MCF 10A (cell line): Measurements from ENCODE around the gene NDUFV1. TPM values are rescaled to one million over a fixed set of nuclear protein-coding genes. Genes with fewer than 3 reads are reported as not detected.

Experiments
- BruUV-seq: library from RNA; stranded (reverse); fragments of 400-500 nt; replicated peaks from 2 replicates; lab custom pipeline; 2021; lab: Mats Ljungman, UMichigan
- CTCF ChIA-PET: fragments of 300-600 bp; sonication (Branson Sonifier 250); formaldehyde crosslinking; extraction: SDS; loops from one replicate; lab custom pipeline; 2021; ENCODE audit warnings: antibody characterized with exemption, inconsistent platforms; lab: Yijun Ruan, JAX
- POLR2A ChIA-PET: fragments of 300-600, 350-650 bp; sonication (Branson Sonifier 250); formaldehyde crosslinking; extraction: SDS; loops from one replicate; lab custom pipeline; 2020; ENCODE audit warnings: antibody characterized with exemption, inconsistent platforms; lab: Yijun Ruan, JAX
- DNase-seq: peaks from one replicate; pipeline ENCODE4 v3.0.0-alpha.2; 2018; ENCODE audit not compliant: unreplicated experiment
- H3K27ac Mint-ChIP-seq: one replicate; pipeline ENCODE4 v1.8.0; 2022; ENCODE audit warnings: mild to moderate bottlenecking, low read depth, mixed read lengths; ENCODE audit not compliant: unreplicated experiment
- H3K27me3 Mint-ChIP-seq: one replicate; pipeline ENCODE4 v1.8.0; 2022; ENCODE audit warnings: mixed read lengths; ENCODE audit not compliant: insufficient read depth, unreplicated experiment
- H3K36me3 Mint-ChIP-seq: one replicate; pipeline ENCODE4 v1.8.0; 2022; ENCODE audit warnings: mild to moderate bottlenecking, moderate library complexity, mixed read lengths; ENCODE audit not compliant: insufficient read depth, unreplicated experiment
- H3K4me1 Mint-ChIP-seq: one replicate; pipeline ENCODE4 v1.8.0; 2022; ENCODE audit warnings: mixed read lengths; ENCODE audit not compliant: insufficient read depth, unreplicated experiment
- H3K4me3 Mint-ChIP-seq: one replicate; pipeline ENCODE4 v1.8.0; 2022; ENCODE audit warnings: mild to moderate bottlenecking, moderate library complexity, mixed read lengths; ENCODE audit not compliant: unreplicated experiment
- H3K9me3 Mint-ChIP-seq: one replicate; pipeline ENCODE4 v1.8.0; 2022; ENCODE audit warnings: mixed read lengths; ENCODE audit not compliant: unreplicated experiment
- CTCF ChIP-seq: fragments of 200-600 bp; IDR thresholded peaks from one replicate; pipeline ENCODE4 v1.8.0; 2022; ENCODE audit warnings: antibody characterized with exemption, mild to moderate bottlenecking; ENCODE audit not compliant: unreplicated experiment
- intact Hi-C: fragments of 100-400 bp; cut with micrococcal nuclease; formaldehyde crosslinking; loops from 2 replicates; pipeline ENCODE4 v1.14.1; 2022
- total RNA-seq: library from RNA; stranded (reverse); gene quantifications from 2 replicates; pipeline ENCODE4 v1.2.3, GENCODE V29; 2022

Gene NDUFV1
- total RNA-seq, 1 experiment from 2014 or later, result 223 TPM

DNA sequence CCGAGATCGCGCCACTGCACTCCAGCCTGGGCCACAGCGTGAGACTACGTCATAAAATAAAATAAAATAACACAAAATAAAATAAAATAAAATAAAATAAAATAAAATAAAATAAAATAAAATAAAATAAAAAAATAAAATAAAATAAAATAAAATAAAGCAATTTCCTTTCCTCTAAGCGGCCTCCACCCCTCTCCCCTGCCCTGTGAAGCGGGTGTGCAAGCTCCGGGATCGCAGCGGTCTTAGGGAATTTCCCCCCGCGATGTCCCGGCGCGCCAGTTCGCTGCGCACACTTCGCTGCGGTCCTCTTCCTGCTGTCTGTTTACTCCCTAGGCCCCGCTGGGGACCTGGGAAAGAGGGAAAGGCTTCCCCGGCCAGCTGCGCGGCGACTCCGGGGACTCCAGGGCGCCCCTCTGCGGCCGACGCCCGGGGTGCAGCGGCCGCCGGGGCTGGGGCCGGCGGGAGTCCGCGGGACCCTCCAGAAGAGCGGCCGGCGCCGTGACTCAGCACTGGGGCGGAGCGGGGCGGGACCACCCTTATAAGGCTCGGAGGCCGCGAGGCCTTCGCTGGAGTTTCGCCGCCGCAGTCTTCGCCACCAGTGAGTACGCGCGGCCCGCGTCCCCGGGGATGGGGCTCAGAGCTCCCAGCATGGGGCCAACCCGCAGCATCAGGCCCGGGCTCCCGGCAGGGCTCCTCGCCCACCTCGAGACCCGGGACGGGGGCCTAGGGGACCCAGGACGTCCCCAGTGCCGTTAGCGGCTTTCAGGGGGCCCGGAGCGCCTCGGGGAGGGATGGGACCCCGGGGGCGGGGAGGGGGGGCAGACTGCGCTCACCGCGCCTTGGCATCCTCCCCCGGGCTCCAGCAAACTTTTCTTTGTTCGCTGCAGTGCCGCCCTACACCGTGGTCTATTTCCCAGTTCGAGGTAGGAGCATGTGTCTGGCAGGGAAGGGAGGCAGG lies 23.2 kb upstream of the NDUFV1 start, which contains the start of gene GSTP1:
GSTP1 (plus strand) TSS at position 566 of the 958 bp plus-strand sequence; CDS start at position 598, 32 bp downstream.
- Mint-ChIP-seq H3K9me3 (no peaks in the 10 kb centered on the region), H3K36me3 (peaks cover 59% of the 10 kb centered on the region), H3K4me3 (peak within 1 kb of the TSS; percentile 84), H3K27me3 (peaks cover 18% of the 10 kb centered on the region), H3K4me1 (peaks cover 49% of the 10 kb centered on the region), H3K27ac (peak within 1 kb of the TSS; percentile 96)
- no TSS peak for BruUV-seq
- ChIA-PET POLR2A (interaction anchor here (0.5 to 4.4 kb wide), 39 partner anchors 11 to 1968 kb away, joined by 3 to 70 read pairs (median 5); partner anchors contain the start of genes AIP, ALDH3B1, BANF1 and CDK2AP2), CTCF (interaction anchor here (0.5 to 5.2 kb wide), 7 partner anchors 11 to 1997 kb away, joined by 3 to 34 read pairs (median 3); no protein-coding TSS in a partner anchor)
- intact Hi-C loops, result loop anchor here (1.0 to 5.0 kb wide), 2 partner anchors 11 to 76 kb away; partner anchors contain the start of genes CDK2AP2 and PITPNM1
- DNase-seq, result peak; percentile 89
- TF ChIP-seq CTCF, result peak; percentile 58

GRCh38 chr11:67584205-67584880 lies 22.4 kb upstream of the NDUFV1 start:
- intact Hi-C loops, result loop anchor here (1.0 to 5.0 kb wide), 2 partner anchors 12 to 77 kb away; partner anchors contain the start of genes CDK2AP2 and PITPNM1
- Mint-ChIP-seq H3K9me3 (no peaks in the 10 kb centered on the region), H3K4me3 (peak overlapping the region; percentile 84), H3K4me1 (peaks cover 49% of the 10 kb centered on the region), H3K36me3 (peaks cover 60% of the 10 kb centered on the region), H3K27me3 (peaks cover 16% of the 10 kb centered on the region), H3K27ac (peak overlapping the region; percentile 96)
- ChIA-PET POLR2A (interaction anchor here (0.6 to 4.4 kb wide), 28 partner anchors 10 to 426 kb away, joined by 3 to 70 read pairs (median 6); partner anchors contain the start of genes AIP, ALDH3B1, CDK2AP2 and NUDT8), CTCF (interaction anchor here (0.5 to 5.2 kb wide), 10 partner anchors 12 to 115 kb away, joined by 3 to 34 read pairs (median 3); partner anchors contain the start of gene NUDT8)
- BruUV-seq, result TSS peak; percentile 39
- TF ChIP-seq CTCF, result no peak
- peak; percentile 88 for DNase-seq

DNA sequence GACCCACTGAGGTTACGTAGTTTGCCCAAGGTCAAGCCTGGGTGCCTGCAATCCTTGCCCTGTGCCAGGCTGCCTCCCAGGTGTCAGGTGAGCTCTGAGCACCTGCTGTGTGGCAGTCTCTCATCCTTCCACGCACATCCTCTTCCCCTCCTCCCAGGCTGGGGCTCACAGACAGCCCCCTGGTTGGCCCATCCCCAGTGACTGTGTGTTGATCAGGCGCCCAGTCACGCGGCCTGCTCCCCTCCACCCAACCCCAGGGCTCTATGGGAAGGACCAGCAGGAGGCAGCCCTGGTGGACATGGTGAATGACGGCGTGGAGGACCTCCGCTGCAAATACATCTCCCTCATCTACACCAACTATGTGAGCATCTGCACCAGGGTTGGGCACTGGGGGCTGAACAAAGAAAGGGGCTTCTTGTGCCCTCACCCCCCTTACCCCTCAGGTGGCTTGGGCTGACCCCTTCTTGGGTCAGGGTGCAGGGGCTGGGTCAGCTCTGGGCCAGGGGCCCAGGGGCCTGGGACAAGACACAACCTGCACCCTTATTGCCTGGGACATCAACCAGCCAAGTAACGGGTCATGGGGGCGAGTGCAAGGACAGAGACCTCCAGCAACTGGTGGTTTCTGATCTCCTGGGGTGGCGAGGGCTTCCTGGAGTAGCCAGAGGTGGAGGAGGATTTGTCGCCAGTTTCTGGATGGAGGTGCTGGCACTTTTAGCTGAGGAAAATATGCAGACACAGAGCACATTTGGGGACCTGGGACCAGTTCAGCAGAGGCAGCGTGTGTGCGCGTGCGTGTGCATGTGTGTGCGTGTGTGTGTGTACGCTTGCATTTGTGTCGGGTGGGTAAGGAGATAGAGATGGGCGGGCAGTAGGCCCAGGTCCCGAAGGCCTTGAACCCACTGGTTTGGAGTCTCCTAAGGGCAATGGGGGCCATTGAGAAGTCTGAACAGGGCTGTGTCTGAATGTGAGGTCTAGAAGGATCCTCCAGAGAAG lies 21.6 kb upstream of the NDUFV1 start:
- Mint-ChIP-seq H3K27me3 (peaks cover 7% of the 10 kb centered on the region), H3K36me3 (peaks cover 67% of the 10 kb centered on the region), H3K4me3 (peak overlapping the region; percentile 84), H3K9me3 (no peaks in the 10 kb centered on the region), H3K27ac (peak overlapping the region; percentile 96), H3K4me1 (peaks cover 42% of the 10 kb centered on the region)
- TF ChIP-seq CTCF, result no peak
- no peak for DNase-seq
- CTCF ChIA-PET, result interaction anchor here (0.5 to 5.2 kb wide), 9 partner anchors 13 to 240 kb away, joined by 3 to 34 read pairs (median 3); partner anchors contain the start of gene NUDT8
- intact Hi-C loops, result loop anchor here (1.0 to 5.0 kb wide), 2 partner anchors 13 to 78 kb away; partner anchors contain the start of genes CDK2AP2 and PITPNM1
- POLR2A ChIA-PET, result interaction anchor here (0.6 to 4.4 kb wide), 22 partner anchors 9 to 426 kb away, joined by 3 to 70 read pairs (median 6); partner anchors contain the start of genes AIP, ALDH3B1, CDK2AP2 and NUDT8
- no TSS peak for BruUV-seq
